Spleen (tissue), 11 donors: ENCODE measurements around the gene NOM1. TPM values are rescaled to one million over a fixed set of nuclear protein-coding genes. Genes with fewer than 3 reads are reported as not detected.

Experiments
- DNase-seq: peaks from one replicate; pipeline ENCODE4 v3.0.0-alpha.2; 2020
- H3K27ac ChIP-seq, 8 donors: fragments of 200-600 bp; sonication (generic) in 7 of 8; 1 replicate in 4 of 8; 2 replicates in 4 of 8; pipeline versions ENCODE4 v1.5.0 to v1.8.0; 2016 to 2021; ENCODE audit warnings: inconsistent platforms in 4 of 8, mild to moderate bottlenecking in 4 of 8, moderate library complexity in 1 of 8
- H3K27me3 ChIP-seq, 7 donors: fragments of 200-600 bp; sonication (generic) in 6 of 7; replicated peaks in 1 of 7; 1 replicate in 4 of 7; 2 replicates in 3 of 7; pipeline versions ENCODE4 v1.5.0 to v1.8.0; 2016 to 2021; ENCODE audit warnings: inconsistent platforms in 3 of 7, mild to moderate bottlenecking in 1 of 7
- H3K36me3 ChIP-seq, 6 donors: fragments of 200-600 bp; sonication (generic) in 5 of 6; 1 replicate in 4 of 6; 2 replicates in 2 of 6; pipeline versions ENCODE4 v1.5.0 to v1.8.0; 2016 to 2021; ENCODE audit warnings: inconsistent platforms in 2 of 6
- H3K4me1 ChIP-seq, 6 donors: fragments of 200-600 bp; sonication (generic) in 5 of 6; 1 replicate in 3 of 6; 2 replicates in 3 of 6; pipeline versions ENCODE4 v1.5.0 to v1.8.0; 2016 to 2021; ENCODE audit warnings: inconsistent platforms in 3 of 6
- H3K4me3 ChIP-seq, 8 donors: fragments of 200-600 bp; sonication (generic) in 7 of 8; 1 replicate in 4 of 8; 2 replicates in 4 of 8; pipeline versions ENCODE4 v1.5.0 to v1.8.0; 2016 to 2021; ENCODE audit warnings: inconsistent platforms in 4 of 8, mild to moderate bottlenecking in 4 of 8, moderate library complexity in 2 of 8
- H3K9me3 ChIP-seq, 8 donors: fragments of 200-600 bp; sonication (generic) in 7 of 8; 1 replicate in 4 of 8; 2 replicates in 4 of 8; pipeline versions ENCODE4 v1.5.0 to v1.8.0; 2016 to 2021; ENCODE audit warnings: inconsistent platforms in 4 of 8
- POLR2A ChIP-seq, 3 donors: fragments of 450-650 bp; IDR thresholded peaks; one replicate each; pipeline ENCODE4 v1.5.1; 2017; ENCODE audit warnings: antibody characterized with exemption in 3 of 3, mild to moderate bottlenecking in 1 of 3
- POLR2AphosphoS5 ChIP-seq, 3 donors: sonication (generic); formaldehyde crosslinking; IDR thresholded peaks; one replicate each; pipeline ENCODE4 v1.5.1; 2017; ENCODE audit warnings: antibody characterized with exemption in 3 of 3
- WGBS, 5 donors: extraction: QIAGEN DNeasy Blood & Tissue Kit in 3 of 5; methylation state at CpG; one replicate each; pipeline versions ENCODE4 v1.1.5 to v1.1.7; 2013 to 2018; 5-methylcytosine and 5-hydroxymethylcytosine counted together
- intact Hi-C: fragments of 100-400 bp; cut with DNase I; formaldehyde crosslinking; loops from one replicate; pipeline ENCODE4 v1.15.0; 2023; ENCODE audit warnings: low total_unique reads
- polyA plus RNA-seq, 3 donors: library from polyadenylated mRNA; stranded (reverse); fragments of 200-250 nt; gene quantifications; one replicate each; pipeline ENCODE4 v1.2.1, GENCODE V29; 2013
- total RNA-seq, 7 donors: library from RNA; depleted of rRNA in 3 of 7; stranded (reverse); fragments of >200 nt in 3 of 7; fragmentation: NEBNext Ultra II Directional in 4 of 7; extraction: Animal tissue kit (Norgen Biotek cat#: 25700) in 4 of 7; gene quantifications; one replicate each; pipeline versions ENCODE4 v1.1.0 to v1.2.1, GENCODE V29; 2016 to 2021
- TF ChIP-seq, protein P1 (sequence below), 11 experiments: fragments of 200-600 bp in 7 of 11; fragments of 450-650 bp in 4 of 11; sonication (generic) in 4 of 11; IDR thresholded peaks in 8 of 11; conservative IDR thresholded peaks in 3 of 11; 1 replicate in 7 of 11; 2 replicates in 4 of 11; pipeline versions ENCODE4 v1.4.0 to v1.8.0; 2016 to 2021; ENCODE audit warnings: antibody characterized with exemption in 11 of 11, inconsistent platforms in 4 of 11, mild to moderate bottlenecking in 1 of 11
- donor health status: healthy with polysubstance abuse.
- donor health status: DM: no; HTN: no; CAD: no; lungs with moderate emphysema.
- donor health status: DM: no; HTN: no; CAD: no.
- donor health status: Bipolar disorder and iron deficiency.
- donor health status: healthy.
- donor health status: DM: no; HTN: no; CAD: no.
- donor health status: DM: yes; HTN: yes; CAD: no.

Gene NOM1
- total and polyA plus RNA-seq, 10 donors, result 4.5 to 31.1 (median 22.0) TPM

DNA sequence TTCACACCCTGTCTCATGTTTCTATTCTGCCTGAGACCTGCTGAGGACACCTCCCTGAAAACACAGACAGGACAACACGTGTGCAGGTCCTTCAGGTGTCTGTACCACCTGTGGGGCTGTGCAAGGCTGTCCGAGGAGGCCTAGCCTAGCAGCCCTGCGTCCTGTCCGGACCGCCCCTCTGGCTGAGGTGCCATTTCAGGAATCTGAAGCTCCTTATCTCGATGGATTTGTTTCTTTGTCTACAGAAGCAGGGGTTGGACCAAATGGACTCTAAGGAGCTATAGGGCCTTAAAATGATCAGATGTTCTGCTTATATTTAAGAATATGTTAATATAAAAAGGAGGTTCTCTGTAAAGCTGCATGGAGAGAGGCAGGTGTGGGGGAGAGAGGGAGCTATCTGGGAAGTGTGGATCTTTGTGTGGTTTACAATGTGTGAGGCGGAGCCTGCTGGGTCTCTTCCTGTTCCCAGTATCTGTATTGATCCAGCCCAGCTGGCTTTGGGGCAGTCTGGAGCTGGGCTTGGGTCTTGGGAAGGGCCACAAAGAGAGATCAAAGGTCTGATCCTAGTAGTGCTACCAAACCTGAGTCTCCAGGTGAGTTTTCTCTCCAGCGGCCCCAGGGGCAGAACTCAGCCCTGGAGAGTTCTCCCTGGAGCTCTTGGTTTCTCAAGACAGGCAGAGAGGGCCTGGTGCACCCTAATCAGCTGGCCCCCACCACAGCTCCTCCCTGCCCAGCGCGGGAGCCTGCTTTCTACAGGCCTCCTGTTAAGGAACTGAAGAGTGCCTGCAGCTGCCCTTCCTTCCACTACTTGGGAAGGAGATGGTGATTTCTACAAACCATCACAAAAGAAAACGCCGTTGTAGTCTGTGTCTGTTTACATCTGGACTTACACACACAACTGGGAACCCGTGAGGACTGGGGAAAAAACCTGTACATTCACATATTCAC lies 64.4 kb downstream of the NOM1 start:
- H3K4me1 ChIP-seq, result peaks cover 13 to 58% (median 36%) of the 10 kb centered on the region in 6 donors
- H3K27ac ChIP-seq, result no peak overlapping the region
- H3K27me3 ChIP-seq, result peaks cover 3 to 98% (median 94%) of the 10 kb centered on the region in 7 donors
- no peaks in the 10 kb centered on the region for H3K36me3 ChIP-seq
- DNase-seq, result no peak
- TF ChIP-seq POLR2AphosphoS5 (IDR thresholded peaks at IDR 0.05) (no peak), POLR2A (IDR thresholded peaks at IDR 0.05) (no peak)
- TF ChIP-seq, protein P1, sequence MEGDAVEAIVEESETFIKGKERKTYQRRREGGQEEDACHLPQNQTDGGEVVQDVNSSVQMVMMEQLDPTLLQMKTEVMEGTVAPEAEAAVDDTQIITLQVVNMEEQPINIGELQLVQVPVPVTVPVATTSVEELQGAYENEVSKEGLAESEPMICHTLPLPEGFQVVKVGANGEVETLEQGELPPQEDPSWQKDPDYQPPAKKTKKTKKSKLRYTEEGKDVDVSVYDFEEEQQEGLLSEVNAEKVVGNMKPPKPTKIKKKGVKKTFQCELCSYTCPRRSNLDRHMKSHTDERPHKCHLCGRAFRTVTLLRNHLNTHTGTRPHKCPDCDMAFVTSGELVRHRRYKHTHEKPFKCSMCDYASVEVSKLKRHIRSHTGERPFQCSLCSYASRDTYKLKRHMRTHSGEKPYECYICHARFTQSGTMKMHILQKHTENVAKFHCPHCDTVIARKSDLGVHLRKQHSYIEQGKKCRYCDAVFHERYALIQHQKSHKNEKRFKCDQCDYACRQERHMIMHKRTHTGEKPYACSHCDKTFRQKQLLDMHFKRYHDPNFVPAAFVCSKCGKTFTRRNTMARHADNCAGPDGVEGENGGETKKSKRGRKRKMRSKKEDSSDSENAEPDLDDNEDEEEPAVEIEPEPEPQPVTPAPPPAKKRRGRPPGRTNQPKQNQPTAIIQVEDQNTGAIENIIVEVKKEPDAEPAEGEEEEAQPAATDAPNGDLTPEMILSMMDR (IDR thresholded peaks at IDR 0.05 in 8 of 11, conservative IDR thresholded peaks at IDR 0.05 in 3 of 11), result no peak
- intact Hi-C loops, result no loop called here
- WGBS, 5 donors, result 15 to 25% (median 22%) methylated on average over 13 of the region's 13 CpGs
- H3K4me3 ChIP-seq, result no peak overlapping the region
- no peaks in the 10 kb centered on the region for H3K9me3 ChIP-seq

DNA sequence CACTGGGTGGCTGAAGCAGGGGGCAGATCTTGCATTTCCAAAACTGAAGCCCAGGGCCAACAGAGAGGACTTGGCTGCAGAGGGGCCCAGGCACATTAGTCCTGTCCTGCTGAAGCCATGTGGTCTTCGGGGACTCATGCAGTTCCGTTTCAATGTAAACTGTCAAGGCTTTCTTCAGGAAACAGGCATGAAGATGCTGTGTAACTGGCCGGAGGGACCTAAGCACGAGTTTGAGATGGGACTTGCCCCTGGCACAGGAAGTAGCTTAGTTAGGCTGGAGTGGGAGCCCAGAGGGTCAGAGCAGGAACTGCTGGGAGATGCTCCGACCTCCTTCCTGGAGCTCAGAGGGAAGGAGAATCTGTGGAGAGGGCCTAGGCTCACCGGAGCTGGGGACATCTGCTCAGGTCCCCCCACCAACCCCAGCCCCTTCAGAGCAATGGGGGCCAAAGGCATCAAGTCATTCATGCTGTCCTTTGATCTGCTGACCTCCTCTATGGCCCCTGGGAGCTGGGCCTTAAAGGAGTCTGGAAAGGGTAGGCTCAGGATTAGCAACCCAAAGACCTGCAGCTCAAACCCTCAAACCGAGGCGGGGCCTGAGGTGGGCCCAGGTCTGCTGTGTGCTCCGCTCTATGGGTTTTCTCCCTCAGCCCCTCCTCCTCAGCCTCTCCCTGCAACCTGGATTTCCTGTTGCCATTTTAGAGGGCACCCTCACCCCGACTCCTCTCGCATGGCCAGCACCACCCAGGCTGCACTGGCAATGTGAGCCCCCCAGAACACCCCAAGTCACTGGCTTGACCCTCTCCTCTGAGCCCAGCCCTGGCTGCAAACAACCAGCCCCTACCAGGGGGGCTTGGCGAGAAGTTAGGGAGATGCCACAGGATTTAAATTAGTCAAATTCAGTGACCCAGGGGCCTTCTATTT lies 65.4 kb downstream of the NOM1 start:
- H3K27me3 ChIP-seq, result peaks cover 10 to 100% (median 97%) of the 10 kb centered on the region in 7 donors
- TF ChIP-seq, protein P1 (IDR thresholded peaks at IDR 0.05 in 8 of 11, conservative IDR thresholded peaks at IDR 0.05 in 3 of 11), result no peak
- H3K4me3 ChIP-seq, result no peak overlapping the region
- DNase-seq, result no peak
- intact Hi-C loops, result no loop called here
- H3K9me3 ChIP-seq, result no peaks in the 10 kb centered on the region
- WGBS, 5 donors, result 21 to 26% (median 25%) methylated on average over 12 of the region's 12 CpGs
- H3K27ac ChIP-seq, result no peak overlapping the region
- peaks cover 20 to 60% (median 40%) of the 10 kb centered on the region in 6 donors for H3K4me1 ChIP-seq
- no peaks in the 10 kb centered on the region for H3K36me3 ChIP-seq

DNA sequence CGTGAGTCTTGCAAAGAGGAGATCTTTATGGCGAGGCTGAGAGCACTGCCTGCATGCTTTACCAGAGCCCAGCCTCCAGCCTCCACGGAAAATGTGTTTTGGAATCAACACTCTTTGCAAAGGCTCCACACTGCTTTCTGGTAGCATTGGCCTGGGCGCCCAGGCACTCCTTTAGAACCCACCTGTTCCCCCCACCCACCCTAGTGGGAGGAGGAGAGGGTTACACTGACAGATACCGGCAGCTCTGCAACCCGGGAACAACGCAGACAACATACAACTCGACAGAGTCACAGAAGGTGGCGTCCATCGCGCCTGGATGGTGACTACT lies 66.5 kb downstream of the NOM1 start:
- Histone ChIP-seq H3K27me3 (peaks cover 7 to 100% (median 99%) of the 10 kb centered on the region in 7 donors), H3K27ac (no peak overlapping the region), H3K4me3 (no peak overlapping the region), H3K4me1 (peaks cover 22 to 61% (median 40%) of the 10 kb centered on the region in 6 donors), H3K36me3 (no peaks in the 10 kb centered on the region), H3K9me3 (no peaks in the 10 kb centered on the region)
- DNase-seq, result no peak
- WGBS, 5 donors, result 3 to 14% (median 7%) methylated on average over 11 of the region's 11 CpGs
- intact Hi-C loops, result no loop called here
- TF ChIP-seq POLR2AphosphoS5 (IDR thresholded peaks at IDR 0.05), result no peak
- TF ChIP-seq, protein P1 (IDR thresholded peaks at IDR 0.05 in 8 of 11, conservative IDR thresholded peaks at IDR 0.05 in 3 of 11), result no peak
